KMS-11 (cell line): ENCODE results near the gene CFC1.
"Not testable (repeated sequence)": the region's sequence is repeated elsewhere in the genome, so short reads cannot be mapped to it uniquely, and the experiment has no call there.

Experiments used
- H2AFZ ChIP-seq: fragments of 200-600 bp; sonication (generic); 2 replicates; pipeline ENCODE4 v1.6.1; 2016; ENCODE audit warnings: antibody characterized with exemption, mixed run types, low read depth
- H3K27ac ChIP-seq: fragments of 200-600 bp; sonication (generic); 2 replicates; pipeline ENCODE4 v1.6.1; 2016; ENCODE audit warnings: mild to moderate bottlenecking, mixed run types
- H3K27me3 ChIP-seq: fragments of 200-600 bp; sonication (generic); 2 replicates; pipeline ENCODE4 v1.6.1; 2017; ENCODE audit warnings: mild to moderate bottlenecking, low read depth, mixed run types, moderate library complexity; ENCODE audit not compliant: insufficient read depth
- H3K36me3 ChIP-seq: fragments of 200-600 bp; sonication (generic); 2 replicates; pipeline ENCODE4 v1.6.1; 2017; ENCODE audit warnings: mild to moderate bottlenecking, mixed run types; ENCODE audit not compliant: insufficient read depth
- H3K4me1 ChIP-seq: fragments of 200-600 bp; sonication (generic); 2 replicates; pipeline ENCODE4 v1.6.1; 2016; ENCODE audit warnings: mild to moderate bottlenecking, low read depth, mixed run types; ENCODE audit not compliant: poor library complexity, severe bottlenecking
- H3K4me2 ChIP-seq: fragments of 200-600 bp; sonication (generic); 2 replicates; pipeline ENCODE4 v1.7.0; 2016; ENCODE audit warnings: mild to moderate bottlenecking, mixed run types
- H3K4me3 ChIP-seq: fragments of 200-600 bp; sonication (generic); IDR thresholded peaks from 2 replicates; pipeline ENCODE4 v1.6.1; 2017; ENCODE audit warnings: low read depth, low read length, mixed read lengths; ENCODE audit not compliant: insufficient read depth
- H3K79me2 ChIP-seq: fragments of 200-600 bp; sonication (generic); 2 replicates; pipeline ENCODE4 v1.6.1; 2016; ENCODE audit warnings: low read depth, mixed run types; ENCODE audit not compliant: insufficient read depth
- H3K9ac ChIP-seq: fragments of 200-600 bp; sonication (generic); 2 replicates; pipeline ENCODE4 v1.6.1; 2016; ENCODE audit warnings: mild to moderate bottlenecking, mixed run types
- H4K20me1 ChIP-seq: fragments of 200-600 bp; sonication (generic); 2 replicates; pipeline ENCODE4 v1.6.1; 2016; ENCODE audit warnings: mild to moderate bottlenecking, mixed run types; ENCODE audit not compliant: insufficient read depth

CFC1 gene

DNA sequence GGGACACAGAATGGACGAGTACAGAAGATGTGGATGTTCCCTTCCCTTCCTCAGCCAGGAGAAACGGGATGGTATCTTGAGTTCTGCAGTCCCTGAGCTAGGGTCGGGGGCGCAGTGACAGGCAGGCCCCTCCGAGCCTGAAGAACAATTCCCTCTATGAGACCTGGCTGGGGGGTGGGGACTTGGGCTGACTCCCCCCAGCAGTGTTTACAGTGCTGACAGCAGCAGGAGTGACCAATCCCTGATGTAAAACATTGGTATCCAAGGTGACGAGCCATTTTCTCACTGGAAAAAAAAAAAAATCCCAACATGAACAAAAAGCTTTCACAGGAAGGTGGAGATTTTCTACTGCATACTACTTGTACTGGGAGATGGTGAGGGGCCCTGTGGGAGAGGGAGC is at the start of gene CFC1:
Gene CFC1 (minus strand): TSS at position 183 of the 400 bp plus-strand sequence. CDS start 288 bp downstream, outside the sequence.
- not testable (repeated sequence) for H3K9ac ChIP-seq, H3K27me3 ChIP-seq, H3K4me2 ChIP-seq, H2AFZ ChIP-seq, H3K79me2 ChIP-seq, H4K20me1 ChIP-seq, H3K4me3 ChIP-seq, H3K36me3 ChIP-seq, H3K27ac ChIP-seq, H3K4me1 ChIP-seq

- H3K4me1 ChIP-seq, H3K9ac ChIP-seq, H3K79me2 ChIP-seq, H3K4me2 ChIP-seq, H3K27me3 ChIP-seq, H4K20me1 ChIP-seq, H3K27ac ChIP-seq, H2AFZ ChIP-seq, H3K36me3 ChIP-seq, H3K4me3 ChIP-seq: not testable (repeated sequence)
Measured at GRCh38 chr2:130641688-130642087, 42.3 kb upstream of the CFC1 start.

- not testable (repeated sequence) for H3K27ac ChIP-seq, H3K4me3 ChIP-seq, H3K4me1 ChIP-seq, H3K79me2 ChIP-seq, H3K36me3 ChIP-seq, H2AFZ ChIP-seq, H3K9ac ChIP-seq, H4K20me1 ChIP-seq, H3K4me2 ChIP-seq, H3K27me3 ChIP-seq
Measured at GRCh38 chr2:130638973-130639372, 39.6 kb upstream of the CFC1 start.

GRCh38 chr2:130628784-130629475 is 29.6 kb upstream of the CFC1 start:
- not testable (repeated sequence) for H3K4me1 ChIP-seq, H3K9ac ChIP-seq, H3K27me3 ChIP-seq, H3K4me3 ChIP-seq, H3K79me2 ChIP-seq, H4K20me1 ChIP-seq, H3K36me3 ChIP-seq, H2AFZ ChIP-seq, H3K27ac ChIP-seq, H3K4me2 ChIP-seq

GRCh38 chr2:130611140-130611539 is 11.8 kb upstream of the CFC1 start, which contains the start of gene POTEJ:
TSS of gene POTEJ (plus strand) at chr2:130611440. CDS start at chr2:130611533, 93 bp downstream.
- H3K9ac ChIP-seq, H3K79me2 ChIP-seq, H2AFZ ChIP-seq, H3K4me2 ChIP-seq, H3K36me3 ChIP-seq, H3K27me3 ChIP-seq, H3K27ac ChIP-seq, H4K20me1 ChIP-seq, H3K4me1 ChIP-seq, H3K4me3 ChIP-seq: not testable (repeated sequence)

DNA sequence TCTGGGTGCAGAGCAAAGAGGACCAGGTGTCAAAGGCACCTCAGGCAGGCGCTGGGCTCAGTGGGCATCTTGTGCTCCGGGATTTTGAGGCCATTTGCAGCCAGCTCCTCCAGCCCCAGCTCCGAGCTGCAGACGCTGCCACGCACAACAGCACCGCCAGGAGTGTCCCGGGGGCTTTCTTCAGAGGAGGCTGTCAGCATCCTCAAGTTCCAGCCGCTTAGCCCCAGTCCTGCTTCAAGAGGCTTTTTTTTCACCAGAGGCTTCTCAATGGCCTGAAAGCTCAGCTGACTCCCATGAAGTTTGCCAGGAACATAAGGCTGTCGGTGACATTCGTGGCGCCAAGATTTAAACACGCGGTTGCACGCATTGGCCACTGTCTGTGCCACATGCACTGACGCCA is 11.1 kb upstream of the CFC1 start:
- not testable (repeated sequence) for H3K27me3 ChIP-seq, H3K4me3 ChIP-seq, H2AFZ ChIP-seq, H3K79me2 ChIP-seq, H3K4me1 ChIP-seq, H4K20me1 ChIP-seq, H3K27ac ChIP-seq, H3K9ac ChIP-seq, H3K4me2 ChIP-seq, H3K36me3 ChIP-seq

DNA sequence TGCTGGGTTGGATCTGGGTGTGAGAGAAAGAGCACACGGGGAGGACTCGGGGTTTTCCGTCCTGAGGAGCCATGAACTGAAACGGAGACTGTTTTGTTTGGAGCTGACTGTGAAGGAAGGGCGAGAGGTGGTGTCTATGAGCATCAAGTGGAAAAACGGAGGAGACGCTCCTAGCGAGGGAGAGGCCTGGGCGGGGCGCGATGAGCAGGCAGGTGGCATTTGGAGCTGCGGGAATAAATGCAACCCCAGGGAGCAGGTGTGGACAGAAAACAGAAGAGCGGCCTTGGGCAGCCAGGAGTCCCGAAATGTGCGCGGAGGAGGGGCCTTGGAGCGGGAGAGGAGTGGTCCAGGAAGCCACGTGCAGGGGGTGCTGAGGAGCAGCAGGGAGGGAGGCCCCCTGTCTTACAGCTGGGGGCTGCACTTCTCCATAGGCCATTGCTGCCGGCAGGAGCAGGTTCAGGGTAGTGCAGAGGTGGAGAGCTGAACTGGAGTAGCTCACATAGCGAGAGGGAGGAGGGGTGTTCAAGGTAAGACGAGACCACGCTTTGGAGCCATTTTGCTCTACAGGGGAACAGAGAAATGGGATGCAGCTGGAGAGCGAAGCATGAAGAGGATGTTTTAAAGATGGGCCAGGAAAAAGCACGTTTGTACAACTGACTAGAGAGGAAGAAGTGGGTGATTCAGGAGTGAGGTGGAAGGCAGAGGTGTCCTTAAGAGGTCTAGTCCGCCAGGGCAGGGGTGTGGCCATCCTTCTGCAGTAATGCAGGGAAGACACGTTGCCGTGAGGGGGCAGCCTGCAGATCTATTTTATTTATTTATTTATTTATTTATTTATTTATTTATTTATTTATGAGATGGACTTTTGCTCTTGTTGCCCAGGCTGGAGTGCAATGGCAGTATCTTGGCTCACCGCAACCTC is 9.9 kb upstream of the CFC1 start:
- not testable (repeated sequence) for H3K4me1 ChIP-seq, H3K4me2 ChIP-seq, H4K20me1 ChIP-seq, H3K36me3 ChIP-seq, H2AFZ ChIP-seq, H3K4me3 ChIP-seq, H3K79me2 ChIP-seq, H3K27ac ChIP-seq, H3K9ac ChIP-seq, H3K27me3 ChIP-seq

DNA sequence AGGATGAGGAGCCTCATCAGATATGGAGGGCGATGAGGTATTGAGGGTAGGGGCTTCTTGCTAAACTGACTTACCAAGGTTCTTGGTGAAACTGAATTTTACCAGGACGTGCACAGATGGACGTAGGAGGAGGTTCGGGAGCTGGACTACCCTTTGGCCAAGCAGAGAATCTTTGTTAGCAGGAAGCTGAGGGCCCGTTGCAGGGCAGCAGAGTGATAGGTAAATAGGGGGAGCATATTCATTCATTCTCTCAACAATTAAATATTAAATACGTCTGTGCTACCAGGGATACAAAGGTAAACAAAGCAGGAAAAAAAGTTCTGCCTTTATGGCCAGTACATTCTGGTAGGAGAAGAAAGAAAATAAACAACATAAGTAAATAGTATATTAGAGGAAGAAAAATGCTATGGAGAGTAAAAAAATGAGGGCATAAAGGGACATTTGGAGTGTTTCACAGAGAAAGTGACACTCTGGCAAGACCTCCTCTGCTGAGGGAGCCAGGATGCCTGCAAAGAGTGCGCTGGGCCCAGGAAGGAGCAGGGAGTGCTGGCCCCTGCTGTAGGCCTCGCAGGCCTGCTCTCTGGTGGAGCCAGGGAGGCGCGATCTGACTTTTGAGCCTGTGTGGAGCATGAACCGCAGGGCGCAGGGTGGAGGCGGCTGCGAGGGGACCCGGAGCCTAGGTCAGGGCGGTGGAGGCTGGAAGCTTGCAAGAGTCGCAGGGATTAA is 9.1 kb upstream of the CFC1 start:
- H3K27me3 ChIP-seq, H4K20me1 ChIP-seq, H3K27ac ChIP-seq, H3K9ac ChIP-seq, H3K36me3 ChIP-seq, H2AFZ ChIP-seq, H3K4me2 ChIP-seq, H3K4me1 ChIP-seq, H3K79me2 ChIP-seq, H3K4me3 ChIP-seq: not testable (repeated sequence)

- not testable (repeated sequence) for H3K79me2 ChIP-seq, H3K36me3 ChIP-seq, H4K20me1 ChIP-seq, H3K27me3 ChIP-seq, H3K27ac ChIP-seq, H3K4me1 ChIP-seq, H3K9ac ChIP-seq, H3K4me3 ChIP-seq, H3K4me2 ChIP-seq, H2AFZ ChIP-seq
Measured at GRCh38 chr2:130601648-130602302, 2.4 kb upstream of the CFC1 start.
